IMR-90 (cell line): ENCODE measurements around the gene TRAPPC10. TPM values are rescaled to one million over a fixed set of nuclear protein-coding genes. Genes with fewer than 3 reads are reported as not detected.

ENCODE experiments used
- ATAC-seq: fragments of 200-7000 bp; cut with Tn5 transposase; 2 replicates; pipeline ENCODE4 v1.9.1; 2020; ENCODE audit warnings: low read depth, mild to moderate bottlenecking, moderate library complexity
- BruUV-seq: library from RNA; stranded (reverse); fragments of 400-500 nt; replicated peaks from 2 replicates; lab custom pipeline; 2021; lab: Mats Ljungman, UMichigan
- CTCF ChIA-PET: fragments of 300-600 bp; formaldehyde crosslinking; extraction: SDS; loops from one replicate; lab custom pipeline; 2021; ENCODE audit warnings: antibody characterized with exemption; lab: Yijun Ruan, JAX
- POLR2A ChIA-PET: fragments of 300-600 bp; sonication (Branson Sonifier 250); formaldehyde crosslinking; loops from one replicate; lab custom pipeline; 2022; ENCODE audit warnings: antibody characterized with exemption; ENCODE audit not compliant: unreplicated experiment; lab: Charles Lee
- DNase-seq: peaks from one replicate; pipeline ENCODE4 v3.0.0; 2013
- H2AFZ ChIP-seq: replicated peaks from 2 replicates; pipeline ENCODE3; 2013; ENCODE audit warnings: low read length, mild to moderate bottlenecking; ENCODE audit not compliant: poor library complexity
- H2AK5ac ChIP-seq: 2 replicates; pipeline ENCODE4 v1.6.1; 2013; ENCODE audit warnings: low read depth, low read length, inconsistent platforms
- H2AK9ac ChIP-seq: replicated peaks from 2 replicates; pipeline ENCODE3; 2013; ENCODE audit warnings: mild to moderate bottlenecking, low read depth, low read length, moderate library complexity; ENCODE audit not compliant: poor library complexity
- H2BK120ac ChIP-seq: 2 replicates; pipeline ENCODE4 v1.6.1; 2013; ENCODE audit warnings: low read depth, low read length, inconsistent platforms
- H2BK15ac ChIP-seq: 3 replicates; pipeline ENCODE4 v1.6.1; 2013; ENCODE audit warnings: low read depth, low read length, inconsistent platforms
- H2BK20ac ChIP-seq: 2 replicates; pipeline ENCODE4 v1.6.1; 2013; ENCODE audit warnings: low read depth, mild to moderate bottlenecking, inconsistent platforms, low read length, moderate library complexity
- H2BK5ac ChIP-seq: 2 replicates; pipeline ENCODE4 v1.6.1; 2013; ENCODE audit warnings: mild to moderate bottlenecking, low read depth, low read length, inconsistent platforms; ENCODE audit not compliant: poor library complexity, severe bottlenecking
- H3K14ac ChIP-seq: replicated peaks from 2 replicates; pipeline ENCODE4 v1.6.1; 2013; ENCODE audit warnings: low read depth, low read length, inconsistent platforms
- H3K18ac ChIP-seq: 2 replicates; pipeline ENCODE4 v1.6.1; 2013; ENCODE audit warnings: low read depth, low read length, control low read depth
- H3K23ac ChIP-seq: 2 replicates; pipeline ENCODE4 v1.6.1; 2013; ENCODE audit warnings: low read depth, low read length, inconsistent platforms
- H3K27ac ChIP-seq: 2 replicates; pipeline ENCODE4 v1.5.1; 2013; ENCODE audit warnings: mild to moderate bottlenecking, control low read depth, low read length; ENCODE audit not compliant: insufficient read depth
- H3K27me3 ChIP-seq: 2 replicates; pipeline ENCODE4 v1.6.1; 2013; ENCODE audit warnings: low read length; ENCODE audit not compliant: control insufficient read depth, insufficient read depth
- H3K36me3 ChIP-seq: 2 replicates; pipeline ENCODE4 v1.6.1; 2013; ENCODE audit warnings: low read length, mixed read lengths; ENCODE audit not compliant: control insufficient read depth, insufficient read depth
- H3K4ac ChIP-seq: 2 replicates; pipeline ENCODE4 v1.6.1; 2013; ENCODE audit warnings: low read depth, low read length, inconsistent platforms
- H3K4me1 ChIP-seq: 2 replicates; pipeline ENCODE4 v1.6.1; 2013; ENCODE audit warnings: low read length, mixed read lengths; ENCODE audit not compliant: control insufficient read depth, insufficient read depth
- H3K4me2 ChIP-seq: 2 replicates; pipeline ENCODE4 v1.6.1; 2013; ENCODE audit warnings: low read depth, mild to moderate bottlenecking, control low read depth, low read length, moderate library complexity
- H3K4me3 ChIP-seq: 2 replicates; pipeline ENCODE4 v1.5.1; 2013; ENCODE audit warnings: low read depth, mild to moderate bottlenecking, control low read depth, low read length, moderate library complexity; ENCODE audit not compliant: insufficient read depth
- H3K56ac ChIP-seq: 2 replicates; pipeline ENCODE4 v1.6.1; 2013; ENCODE audit warnings: low read length, inconsistent platforms; ENCODE audit not compliant: insufficient read depth; ENCODE audit errors: extremely low read depth
- H3K79me1 ChIP-seq, 2 experiments: 2 replicates each; pipeline ENCODE4 v1.6.1; 2013; ENCODE audit warnings: low read length in 2 of 2, inconsistent platforms in 1 of 2, low read depth in 1 of 2
- H3K9ac ChIP-seq: 2 replicates; pipeline ENCODE4 v1.6.1; 2013; ENCODE audit warnings: low read depth, low read length, control low read depth
- H3K9me1 ChIP-seq: 2 replicates; pipeline ENCODE4 v1.6.1; 2013; ENCODE audit warnings: low read length, inconsistent platforms; ENCODE audit not compliant: insufficient read depth
- H3K9me3 ChIP-seq: 2 replicates; pipeline ENCODE4 v1.6.1; 2013; ENCODE audit warnings: low read length; ENCODE audit not compliant: control insufficient read depth, insufficient read depth
- H4K20me1 ChIP-seq: 2 replicates; pipeline ENCODE4 v1.6.1; 2013; ENCODE audit warnings: low read length, inconsistent platforms; ENCODE audit not compliant: insufficient read depth
- H4K5ac ChIP-seq: 2 replicates; pipeline ENCODE4 v1.6.1; 2013; ENCODE audit warnings: mild to moderate bottlenecking, low read depth, low read length, control low read depth
- H4K8ac ChIP-seq, 2 experiments: 2 replicates each; pipeline ENCODE4 v1.6.1; 2013; ENCODE audit warnings: low read depth in 2 of 2, low read length in 2 of 2, control low read depth in 1 of 2, inconsistent platforms in 1 of 2
- H4K91ac ChIP-seq: 2 replicates; pipeline ENCODE4 v1.6.1; 2013; ENCODE audit warnings: low read depth, low read length, inconsistent platforms; ENCODE audit not compliant: insufficient read depth
- CEBPB ChIP-seq: IDR thresholded peaks from 2 replicates; pipeline ENCODE4 v1.6.1; 2012; ENCODE audit warnings: low read depth, low read length, improper control_type of control experiment
- CHD1 ChIP-seq: IDR thresholded peaks from 2 replicates; pipeline ENCODE4 v1.6.1; 2012; ENCODE audit warnings: low read depth, low read length, improper control_type of control experiment
- CTCF ChIP-seq: conservative IDR thresholded peaks from 2 replicates; pipeline ENCODE4 v1.5.1; 2012; ENCODE audit warnings: mild to moderate bottlenecking, low read depth, low read length, improper control_type of control experiment
- ELK1 ChIP-seq: fragments of 150-350 bp; IDR thresholded peaks from 2 replicates; pipeline ENCODE4 v1.6.1; 2016; ENCODE audit warnings: low read depth, mild to moderate bottlenecking, low read length, moderate library complexity, borderline replicate concordance
- FOS ChIP-seq: fragments of 150-350 bp; IDR thresholded peaks from 2 replicates; pipeline ENCODE4 v1.6.1; 2016; ENCODE audit warnings: low read depth, low read length
- MAFK ChIP-seq: IDR thresholded peaks from 2 replicates; pipeline ENCODE4 v1.6.1; 2012; ENCODE audit warnings: low read depth, low read length, improper control_type of control experiment
- MAZ ChIP-seq: IDR thresholded peaks from 2 replicates; pipeline ENCODE4 v1.6.1; 2012; ENCODE audit warnings: low read depth, mild to moderate bottlenecking, low read length, improper control_type of control experiment, moderate library complexity, borderline replicate concordance
- MXI1 ChIP-seq: IDR thresholded peaks from 2 replicates; pipeline ENCODE4 v1.6.1; 2012; ENCODE audit warnings: low read depth, mild to moderate bottlenecking, low read length, moderate library complexity, borderline replicate concordance
- NFE2L2 ChIP-seq: fragments of 150-350 bp; IDR thresholded peaks from 2 replicates; pipeline ENCODE4 v1.6.1; 2016; ENCODE audit warnings: low read depth, mild to moderate bottlenecking, low read length
- POLR2A ChIP-seq: IDR thresholded peaks from 2 replicates; pipeline ENCODE4 v1.6.1; 2012; ENCODE audit warnings: mild to moderate bottlenecking, low read depth, low read length
- RAD21 ChIP-seq: IDR thresholded peaks from 2 replicates; pipeline ENCODE4 v1.6.1; 2012; ENCODE audit warnings: low read length, improper control_type of control experiment
- RCOR1 ChIP-seq: IDR thresholded peaks from 2 replicates; pipeline ENCODE4 v1.6.1; 2012; ENCODE audit warnings: mild to moderate bottlenecking, low read length, improper control_type of control experiment; ENCODE audit not compliant: insufficient replicate concordance
- RFX5 ChIP-seq: IDR thresholded peaks from 2 replicates; pipeline ENCODE4 v1.8.0; 2012; ENCODE audit warnings: low read depth, mild to moderate bottlenecking, low read length, moderate library complexity
- SMC3 ChIP-seq: fragments of 150-350 bp; IDR thresholded peaks from 2 replicates; pipeline ENCODE4 v1.6.1; 2016; ENCODE audit warnings: low read depth, mild to moderate bottlenecking, antibody characterized with exemption, low read length, moderate library complexity
- USF2 ChIP-seq: fragments of 150-350 bp; IDR thresholded peaks from 2 replicates; pipeline ENCODE4 v1.6.1; 2017; ENCODE audit warnings: mild to moderate bottlenecking, antibody characterized with exemption, low read length, low read depth
- WGBS, 2 experiments: methylation state at CpG; one replicate each; pipeline versions ENCODE4 v1.1.5 to v1.1.7; 2013; ENCODE audit warnings: missing lambda C conversion rate in 2 of 2; ENCODE audit not compliant: insufficient read length in 1 of 2; ENCODE audit errors: extremely low coverage in 2 of 2; 5-methylcytosine and 5-hydroxymethylcytosine counted together
- dilution Hi-C: fragments of 300-500 bp; cut with HindIII; formaldehyde crosslinking; loops from one replicate; pipeline ENCODE4 v1.14.3; 2018; ENCODE audit warnings: low sequenced_read_pairs; ENCODE audit not compliant: unreplicated experiment
- in situ Hi-C: fragments of 300-500 bp; cut with MboI; formaldehyde crosslinking; loops from 3 replicates; pipeline ENCODE4 v1.14.3; 2019; ENCODE audit warnings: low sequenced_read_pairs, inconsistent platforms, mixed read lengths
- intact Hi-C: fragments of 100-400 bp; cut with micrococcal nuclease; formaldehyde crosslinking; loops from 2 replicates; pipeline ENCODE4 v1.10.0; 2022
- polyA plus RNA-seq, 3 experiments: library from polyadenylated mRNA; depleted of rRNA; stranded (reverse); fragments of >200 nt; gene quantifications; 2 replicates each; pipeline ENCODE4 v1.2.3, GENCODE V29; 2012; ENCODE audit warnings: low replicate concordance in 1 of 3
- total RNA-seq: library from RNA; depleted of rRNA; stranded (reverse); fragments of >200 nt; gene quantifications from 2 replicates; pipeline ENCODE4 v1.2.3, GENCODE V29; 2012

TRAPPC10 gene
- total and polyA plus RNA-seq, 2 of the 4 experiments (the other 2 are of a cell fraction) = 17.8 to 18.1 TPM

GRCh38 chr21:43991447-43991991, 20.6 kb upstream of the TRAPPC10 start:
- H3K79me1 ChIP-seq = no peaks in the 10 kb centered on the region
- no peak for TF ChIP-seq FOS
- TF ChIP-seq CTCF = no peak
- TF ChIP-seq RCOR1 = no peak
- TF ChIP-seq RAD21 = no peak
- TF ChIP-seq POLR2A = no peak
- no peak for TF ChIP-seq USF2
- TF ChIP-seq RFX5 = no peak
- no peak for TF ChIP-seq MAZ
- no peak for TF ChIP-seq CEBPB
- TF ChIP-seq CHD1 = no peak
- TF ChIP-seq MXI1 = no peak
- no peak for TF ChIP-seq MAFK
- no peak for TF ChIP-seq ELK1
- TF ChIP-seq SMC3 = no peak
- no peak for TF ChIP-seq NFE2L2
- peaks cover 10% of the 10 kb centered on the region; the same call in 1 of the 2 replicates for H3K27me3 ChIP-seq
- no peak for ATAC-seq
- no peaks in the 10 kb centered on the region for H4K20me1 ChIP-seq
- no peak overlapping the region for H3K56ac ChIP-seq
- H2AK5ac ChIP-seq = no peak overlapping the region
- no peak overlapping the region for H2BK15ac ChIP-seq
- H2AFZ ChIP-seq = no peak overlapping the region
- no peak overlapping the region for H2BK20ac ChIP-seq
- in situ Hi-C loops (no loop called here), dilution Hi-C loops (no loop called here), intact Hi-C loops (no loop called here)
- H3K14ac ChIP-seq = no peak overlapping the region
- no peak overlapping the region for H2BK120ac ChIP-seq
- no peaks in the 10 kb centered on the region for H3K4me1 ChIP-seq
- H3K36me3 ChIP-seq = no peaks in the 10 kb centered on the region
- H3K4ac ChIP-seq = no peak overlapping the region
- no peak overlapping the region for H2AK9ac ChIP-seq
- no peak overlapping the region for H2BK5ac ChIP-seq
- no peak for DNase-seq
- peaks cover 2% of the 10 kb centered on the region; the same call in 1 of the 2 replicates for H3K9me3 ChIP-seq
- H3K23ac ChIP-seq = no peak overlapping the region
- H3K9me1 ChIP-seq = peaks cover 3% of the 10 kb centered on the region; the same call in 1 of the 2 replicates
- no peak overlapping the region for H3K4me2 ChIP-seq
- no peak overlapping the region for H4K91ac ChIP-seq
- BruUV-seq = no TSS peak
- ChIA-PET POLR2A (no interaction called here), CTCF (interaction anchor here (1.4 kb wide), 1 partner anchor 16 kb away, joined by 3 read pairs; no protein-coding TSS in a partner anchor)
- H3K18ac ChIP-seq = no peak overlapping the region
- no peak overlapping the region for H4K5ac ChIP-seq
- no peak overlapping the region for H3K4me3 ChIP-seq
- no peak overlapping the region for H3K9ac ChIP-seq
- H4K8ac ChIP-seq = no peak overlapping the region
- no peak overlapping the region for H3K27ac ChIP-seq
- WGBS, 2 experiments = 89% methylated on average over 19 of the region's 33 CpGs; no CpG with 5 or more reads in 1 of the 2 experiments
